ENCODE measurements around the gene TTC28.
A peak's percentile ranks its signal among the peaks of the same experiment; 100 is the strongest.

Gene TTC28

DNA sequence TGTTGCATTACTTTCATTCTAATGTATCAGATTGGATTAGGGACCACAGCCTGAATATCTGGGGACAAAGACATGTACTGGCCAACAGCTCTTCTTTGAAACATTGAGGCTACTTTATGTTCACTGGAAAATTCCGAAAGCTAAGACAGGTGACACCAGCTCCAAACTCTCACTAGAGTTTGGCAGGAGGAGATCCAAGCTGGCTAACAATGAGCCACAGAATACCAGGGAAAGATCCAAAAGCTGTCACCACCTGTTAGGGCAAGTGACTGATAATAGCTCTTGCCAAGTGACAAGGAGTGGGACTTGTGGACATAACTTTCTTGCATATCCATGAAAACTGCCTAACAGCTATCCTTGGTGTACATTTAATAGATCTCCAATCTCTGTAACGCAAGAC lies 333.3 kb downstream of the TTC28 start:
- DNase-seq: no peak

DNA sequence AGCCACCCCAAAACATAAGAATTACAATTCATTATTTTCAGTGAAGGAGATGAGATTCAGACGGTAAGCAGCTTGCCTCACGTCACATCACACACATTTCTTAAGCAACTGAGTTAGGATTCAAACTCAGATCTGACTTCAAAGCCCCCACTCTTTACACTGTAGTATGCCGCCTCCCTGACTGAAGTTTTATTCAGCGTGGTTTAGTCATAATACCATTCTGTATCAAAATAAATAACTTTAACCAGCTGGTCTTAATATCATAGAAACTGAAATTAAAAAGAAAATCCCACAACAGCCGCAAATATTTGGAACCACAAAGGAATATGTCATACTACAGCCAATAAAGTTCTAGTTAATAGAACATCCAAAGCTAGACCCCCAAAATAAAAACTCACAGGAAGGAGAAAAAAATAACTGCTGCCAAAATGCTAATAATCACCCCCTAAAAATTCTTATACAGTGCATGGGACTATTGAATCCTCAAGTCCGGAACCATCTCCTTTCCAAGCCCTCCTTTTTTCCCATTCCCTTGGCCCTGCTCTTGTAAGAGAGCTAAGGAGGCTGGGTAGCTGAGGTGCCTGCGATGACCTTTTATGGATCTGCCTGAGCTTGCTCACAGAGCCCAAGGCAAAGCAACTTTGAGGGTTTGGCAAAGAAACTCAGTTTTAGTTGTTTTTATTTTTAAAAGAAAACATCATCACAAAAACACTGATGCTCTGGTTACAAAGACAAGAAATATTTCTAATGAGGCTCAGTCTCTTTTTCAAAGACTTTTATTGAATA lies 334.5 kb downstream of the TTC28 start:
- DNase-seq: no peak

DNA sequence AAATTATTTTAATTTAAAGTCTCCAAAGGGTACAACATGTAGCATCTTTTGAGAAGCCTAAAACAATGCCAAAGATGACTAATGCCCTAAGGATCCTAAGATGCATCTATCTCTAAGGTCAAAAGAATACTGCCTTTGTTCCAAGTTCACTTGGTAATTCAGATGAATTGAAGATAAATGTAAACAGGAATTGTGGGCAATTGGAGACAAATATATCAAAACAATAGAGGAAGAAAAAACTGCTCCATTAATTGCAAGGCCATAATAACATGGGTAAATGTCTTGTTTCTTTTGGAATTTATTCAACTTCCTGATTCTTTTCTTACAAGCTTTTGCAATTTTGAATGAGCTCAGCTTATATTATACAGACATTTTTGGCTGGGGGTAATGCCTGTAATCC lies 338.6 kb downstream of the TTC28 start:
- DNase-seq: no peak

DNA sequence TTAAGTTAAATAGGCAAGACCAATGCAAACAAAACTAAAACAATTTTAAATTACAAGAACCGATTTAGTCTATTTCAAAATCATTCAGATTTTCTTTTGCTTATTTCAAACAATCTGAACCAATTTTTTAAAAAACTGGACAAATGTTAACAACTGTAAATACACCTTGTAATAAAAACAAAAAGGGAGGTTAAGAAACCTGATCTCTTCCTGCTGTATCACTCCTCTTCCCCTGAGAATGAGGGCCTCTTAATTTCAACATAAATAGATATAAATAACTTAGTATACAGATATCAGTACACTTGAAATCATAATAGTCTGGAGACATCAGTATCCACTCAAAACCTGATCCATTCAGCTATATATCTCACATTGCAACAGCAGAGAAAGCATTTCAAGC lies 346.6 kb downstream of the TTC28 start:
- DNase-seq: no peak

DNA sequence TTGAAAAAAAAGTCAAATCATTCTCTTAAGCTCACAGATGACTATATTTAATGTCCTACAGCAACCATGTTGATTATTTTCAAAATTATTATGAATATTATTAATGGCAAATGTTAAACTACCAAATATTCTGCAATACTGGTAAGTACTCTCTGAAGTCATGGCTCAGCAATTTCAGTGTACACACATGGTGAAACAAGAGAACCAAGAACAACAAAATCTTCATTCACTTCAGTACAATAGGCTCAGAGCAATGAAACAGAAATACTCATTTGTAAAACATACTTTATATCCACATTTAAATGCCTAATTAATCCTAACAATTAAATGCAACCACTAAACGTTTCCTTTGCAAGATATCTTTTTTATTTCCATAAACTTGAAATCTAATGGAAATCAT lies 347.2 kb downstream of the TTC28 start:
- DNase-seq: no peak

DNA sequence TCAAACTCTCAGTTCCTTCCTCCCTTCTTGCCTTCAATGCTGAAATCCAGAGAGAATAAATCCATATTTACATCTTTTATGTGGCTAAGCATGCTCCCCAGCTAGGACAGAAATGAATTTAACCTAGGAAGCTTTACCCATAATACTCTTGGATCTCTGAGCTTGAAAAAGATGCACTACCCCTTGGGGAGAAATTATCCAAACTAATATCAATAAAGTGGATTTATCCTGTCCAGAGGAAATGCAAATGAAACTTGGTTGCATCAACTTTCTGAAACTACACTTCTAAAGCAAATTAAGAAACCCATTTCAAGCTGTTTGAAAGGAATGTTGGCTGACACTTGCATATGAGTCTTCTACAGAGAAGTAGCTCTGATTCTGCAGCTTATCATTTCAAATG lies 347.9 kb downstream of the TTC28 start:
- no peak for DNase-seq

DNA sequence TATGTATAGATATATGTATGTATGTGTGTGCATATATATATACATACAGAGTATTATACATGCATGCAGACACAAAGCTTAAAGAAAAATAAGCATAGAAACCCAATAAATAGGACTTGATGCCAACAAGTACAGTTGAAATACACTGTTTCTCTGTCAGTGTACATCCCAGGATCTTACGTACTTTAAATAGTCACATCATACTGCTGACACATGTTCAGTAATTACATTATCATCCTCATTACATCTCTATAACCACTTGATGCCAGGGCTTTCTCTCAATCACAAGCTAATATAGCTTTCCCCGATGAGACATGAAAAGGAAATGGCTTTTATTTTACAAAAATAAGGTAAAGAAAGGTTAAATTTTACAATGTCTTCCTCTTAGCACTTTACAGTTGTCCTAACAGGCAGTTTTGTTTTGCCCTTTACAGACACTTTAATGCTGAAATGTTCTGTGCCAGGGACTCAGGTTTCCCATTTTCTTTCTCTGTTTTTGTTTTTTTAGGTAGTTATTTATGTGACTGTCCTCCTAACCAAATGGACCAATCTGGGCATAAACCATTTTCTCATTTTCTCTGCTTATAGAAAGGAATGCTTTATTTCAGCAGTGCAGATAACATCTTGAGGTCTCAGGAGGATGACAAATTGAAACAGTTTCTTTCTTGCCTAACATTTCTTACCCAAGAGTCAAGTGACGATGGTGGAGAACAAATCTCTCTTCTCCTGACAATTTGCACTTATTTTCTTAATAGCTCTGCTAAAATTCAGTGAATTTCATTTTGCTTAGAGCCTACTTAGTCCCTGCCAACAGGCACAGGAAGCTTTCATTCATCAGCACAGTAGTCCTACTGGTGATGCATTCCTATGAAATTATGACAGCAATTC lies 350.2 kb downstream of the TTC28 start:
- peak; percentile 69 for DNase-seq

DNA sequence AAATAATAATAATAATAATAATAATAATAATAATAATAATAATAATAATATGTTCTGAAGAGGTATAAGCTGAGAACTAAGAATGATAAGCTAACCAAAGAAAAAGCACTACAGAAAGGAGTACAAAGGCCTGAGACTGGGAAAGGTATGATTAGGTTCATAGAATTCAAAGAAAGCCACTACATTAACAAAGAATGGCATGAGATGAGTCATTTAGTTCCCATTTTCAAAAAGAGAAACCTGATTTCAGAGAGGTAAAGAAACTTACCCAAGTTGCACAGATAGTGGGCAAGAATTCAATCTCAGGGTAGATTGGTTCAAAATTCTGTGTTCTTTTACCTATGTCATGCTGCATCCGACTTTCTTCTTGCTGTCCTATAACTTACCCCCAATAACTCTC lies 350.9 kb downstream of the TTC28 start:
- no peak for DNase-seq

DNA sequence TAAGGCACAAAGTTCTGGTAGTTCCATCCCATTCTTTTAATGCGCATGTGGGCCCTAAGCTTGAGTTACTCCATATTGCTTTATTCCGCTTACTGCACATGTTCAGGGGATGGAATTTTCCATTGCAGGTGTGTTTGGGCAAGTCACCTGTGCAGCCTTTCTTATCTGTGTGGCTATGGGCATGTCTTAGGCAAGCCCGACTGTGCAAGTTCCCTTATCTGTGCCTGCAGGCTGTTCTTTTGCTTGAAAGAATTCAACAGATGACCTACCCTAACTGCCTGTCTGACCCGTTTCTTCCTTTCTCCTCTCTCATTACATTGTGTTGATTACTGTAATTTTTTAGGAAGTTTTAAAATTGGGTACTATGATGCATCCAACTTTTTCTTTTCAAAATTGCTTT lies 363.6 kb downstream of the TTC28 start:
- peak; percentile 62 for DNase-seq

DNA sequence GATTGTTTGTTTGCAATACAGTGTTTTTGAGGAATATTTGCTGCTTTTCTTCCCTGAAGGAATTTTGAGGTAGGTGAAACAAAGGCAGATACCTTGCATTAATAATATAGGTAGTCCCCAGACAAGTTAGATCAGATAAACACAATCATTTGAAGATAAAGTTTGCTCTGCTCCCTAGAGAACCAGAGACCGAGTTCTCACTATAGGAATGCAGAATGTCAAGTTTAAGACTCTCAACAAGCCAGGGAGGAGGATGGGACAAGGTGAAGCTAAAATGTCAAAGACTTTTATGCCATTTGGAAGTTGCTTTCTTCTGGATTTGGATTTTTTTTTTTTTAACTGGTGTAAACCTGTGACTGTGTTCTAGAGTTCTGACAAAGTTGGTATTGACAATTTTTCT lies 364.7 kb downstream of the TTC28 start:
- DNase-seq: no peak

DNA sequence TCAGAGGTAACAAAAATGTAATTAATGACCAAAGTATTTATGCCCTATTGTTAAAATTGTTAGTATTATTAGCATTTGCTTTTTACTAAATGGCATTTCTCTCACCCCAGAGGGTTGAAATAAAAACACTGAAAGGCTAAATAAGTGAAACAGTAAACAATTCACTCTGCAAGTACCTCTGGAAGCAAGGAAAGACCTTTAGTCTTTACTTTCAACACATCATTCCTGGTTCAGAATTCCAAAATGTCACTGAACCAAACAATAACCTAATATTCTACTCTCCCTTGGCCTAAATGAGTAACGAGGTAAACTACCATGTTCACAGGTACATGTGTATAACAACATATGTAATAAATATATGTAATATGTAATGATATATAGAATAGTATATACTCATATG lies 369.3 kb downstream of the TTC28 start:
- no peak for DNase-seq

DNA sequence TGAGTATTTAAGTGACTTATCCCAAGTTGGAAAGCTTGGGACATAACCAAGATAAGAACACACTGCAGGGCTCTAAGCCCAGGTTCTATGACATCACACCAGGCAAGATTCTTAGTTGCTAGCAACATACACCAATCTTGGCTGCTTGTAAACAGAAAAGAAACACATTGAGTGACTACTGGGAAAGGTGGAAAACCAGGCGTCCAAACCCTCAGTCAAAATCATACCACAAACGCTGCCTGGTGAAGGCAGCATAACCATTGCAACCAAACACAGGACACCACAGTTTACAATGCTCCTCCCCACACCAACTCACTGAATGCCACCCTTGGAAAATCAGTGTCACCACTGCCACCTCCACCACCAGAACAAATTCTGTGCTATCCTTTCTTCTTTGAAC lies 379.9 kb downstream of the TTC28 start:
- DNase-seq: no peak

DNA sequence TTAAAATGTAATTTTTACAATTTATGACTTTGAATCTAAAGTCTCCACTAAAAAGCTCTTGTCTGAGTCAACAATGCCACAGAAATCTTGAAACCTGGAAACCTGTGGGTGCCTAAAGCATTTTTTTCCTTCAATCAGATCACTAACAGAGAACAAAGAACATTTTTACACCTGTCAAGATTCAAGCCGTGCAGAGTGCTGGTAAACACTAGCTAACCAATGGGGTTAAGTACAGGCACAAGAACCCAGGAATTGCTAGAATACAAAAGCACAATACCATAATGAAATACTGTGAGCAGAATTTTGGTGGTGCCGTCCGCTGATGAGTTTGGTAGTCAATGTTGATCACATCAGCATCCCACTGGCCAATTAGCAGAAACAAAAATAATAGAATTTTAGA lies 380.3 kb downstream of the TTC28 start:
- no peak for DNase-seq

DNA sequence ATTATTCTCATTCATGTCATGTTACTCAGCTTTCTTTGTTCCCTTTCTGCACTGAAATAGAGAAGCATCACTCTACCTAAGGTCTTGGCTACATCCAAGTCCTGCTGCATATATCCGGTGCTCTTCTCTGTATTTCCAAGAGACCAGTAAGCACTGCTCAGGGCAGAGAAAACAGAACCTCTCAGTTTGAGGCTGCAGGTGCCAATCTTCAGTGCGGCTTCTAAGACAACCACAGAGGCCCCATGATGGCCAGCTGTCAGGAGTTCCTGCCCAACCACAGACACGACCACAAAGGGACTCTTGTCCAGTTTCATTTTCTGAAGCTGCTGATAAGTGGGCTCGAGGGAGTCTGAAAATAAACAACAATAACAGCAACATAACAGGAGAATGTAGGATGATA lies 382.1 kb downstream of the TTC28 start:
- DNase-seq: peak; percentile 80

DNA sequence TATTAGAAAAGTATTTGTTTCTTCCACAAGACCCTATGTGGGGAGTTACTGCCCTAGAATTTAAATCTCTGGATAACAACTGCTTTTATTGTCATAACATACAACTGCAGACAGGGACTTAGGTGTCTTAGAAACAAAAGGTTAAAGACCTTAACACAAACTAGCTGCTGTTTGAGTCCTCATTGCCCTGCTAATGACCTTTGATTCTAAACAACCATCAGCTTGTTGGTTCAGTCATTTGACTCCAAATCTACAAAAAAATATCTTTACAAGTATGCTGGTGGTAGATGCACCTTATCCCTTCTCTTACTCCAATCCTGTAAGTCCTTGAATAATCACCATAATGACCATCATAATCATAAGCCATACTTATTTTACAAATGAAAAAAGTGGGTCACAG lies 383.2 kb downstream of the TTC28 start:
- DNase-seq: no peak

DNA sequence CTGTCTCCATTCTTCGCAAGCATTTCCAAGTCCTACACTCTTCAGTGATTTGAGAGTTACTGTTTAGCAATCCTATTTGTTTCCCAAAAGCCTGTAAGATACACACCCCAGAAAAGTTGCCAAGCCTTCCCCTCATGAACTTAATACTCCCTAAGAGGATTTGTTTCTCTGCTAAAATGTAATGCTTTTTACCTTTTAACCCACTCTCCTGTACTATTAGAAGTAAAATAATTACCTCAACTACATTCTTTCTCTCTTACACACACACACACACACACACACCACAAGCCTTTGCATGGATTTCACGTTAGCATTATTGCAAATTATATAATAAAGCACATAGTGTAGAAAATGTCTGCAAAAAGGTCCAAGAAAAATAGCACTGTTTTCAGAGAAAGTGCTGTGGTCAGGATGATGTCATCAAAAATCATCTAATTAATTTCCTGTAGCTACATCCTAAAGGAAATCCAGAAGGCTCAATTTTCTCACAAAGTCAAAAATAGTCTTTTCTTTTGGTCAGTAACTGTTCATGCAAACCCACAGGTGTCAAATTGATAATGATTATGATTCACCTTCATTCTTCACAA lies 396.5 kb downstream of the TTC28 start:
- DNase-seq: no peak

DNA sequence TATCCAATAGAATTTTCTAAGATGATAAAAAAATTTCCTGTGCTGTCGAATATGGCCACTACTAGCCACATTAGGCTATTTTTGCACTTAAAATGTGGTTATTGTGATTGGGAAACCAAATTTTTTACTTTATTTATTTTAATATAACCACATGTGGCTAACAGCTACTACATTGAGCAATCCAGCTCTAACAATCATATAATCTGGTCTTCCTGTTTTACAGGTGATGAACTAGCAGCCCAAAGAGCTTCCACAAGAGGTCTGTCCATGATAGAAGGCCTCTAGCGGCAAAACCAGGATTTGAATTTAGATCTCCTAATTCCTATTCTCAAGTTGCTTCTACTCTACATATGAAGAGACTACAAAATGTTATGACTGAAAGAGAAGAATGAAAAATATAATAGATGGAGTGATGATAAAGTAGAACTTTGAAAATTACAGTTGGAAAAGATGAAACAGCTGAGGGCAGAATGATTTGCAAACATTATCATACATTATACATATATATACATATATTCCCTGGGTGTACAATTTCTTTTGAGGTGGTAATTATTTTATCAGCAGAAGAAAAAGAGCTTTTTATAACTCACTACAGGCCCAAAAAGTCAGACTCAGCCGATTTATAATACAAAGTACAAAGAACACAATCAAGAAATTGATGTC lies 397.1 kb downstream of the TTC28 start:
- peak; percentile 41 for DNase-seq

DNA sequence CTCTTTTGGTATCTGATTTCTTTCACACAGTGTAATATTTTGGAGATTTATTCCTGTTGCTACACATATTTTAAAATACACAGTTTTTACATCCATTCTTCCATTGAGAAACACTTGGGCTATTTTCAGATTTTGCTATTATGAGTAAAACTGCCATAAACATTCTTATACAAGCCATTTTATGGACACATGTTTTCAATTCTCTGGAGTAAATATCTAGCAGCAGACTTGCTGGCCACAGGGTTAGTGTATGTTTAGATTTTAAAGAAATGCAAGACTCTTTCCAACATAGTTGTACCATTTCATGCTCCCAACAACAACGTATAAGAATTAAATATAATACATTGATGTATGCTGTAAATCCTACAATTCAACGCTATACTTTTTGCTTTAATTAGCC lies 399.8 kb downstream of the TTC28 start:
- no peak for DNase-seq

DNA sequence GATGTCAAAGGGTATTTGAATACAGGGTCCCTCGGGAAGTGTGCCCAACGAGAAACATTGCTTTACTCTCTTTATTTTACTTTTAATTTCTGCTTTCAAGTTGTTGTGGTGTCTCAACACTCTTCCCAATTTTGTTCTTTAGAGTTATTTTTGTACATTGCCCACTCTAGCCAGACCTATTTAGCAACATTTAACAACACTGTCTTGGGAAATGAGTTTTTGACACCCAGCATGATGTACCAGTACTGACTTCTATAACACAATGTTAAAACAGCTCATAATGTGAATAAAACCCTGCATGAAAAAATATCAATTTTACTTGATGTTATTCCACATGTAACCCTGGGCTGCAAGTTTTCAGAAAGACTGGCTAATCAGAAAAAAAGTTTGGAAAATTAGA lies 410.4 kb downstream of the TTC28 start:
- no peak for DNase-seq

DNA sequence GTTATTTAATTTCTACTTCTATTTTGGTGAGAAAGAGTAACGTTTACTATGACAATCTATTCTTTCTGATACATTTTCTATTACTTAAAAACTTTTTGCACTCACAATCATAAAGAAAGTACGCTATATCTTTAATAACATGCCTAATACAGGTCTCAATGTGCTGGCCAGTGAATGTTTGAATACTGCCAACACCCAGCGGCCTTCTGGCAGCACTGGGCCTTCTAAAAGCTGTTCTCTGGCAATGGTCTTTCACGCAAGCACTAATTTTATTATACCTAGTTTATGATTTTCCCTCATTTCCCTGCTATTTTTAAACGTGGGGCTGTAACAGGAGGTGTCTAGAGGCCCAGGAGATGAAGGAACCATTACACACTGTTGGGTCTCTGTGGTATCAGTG lies 410.8 kb downstream of the TTC28 start:
- no peak for DNase-seq

DNA sequence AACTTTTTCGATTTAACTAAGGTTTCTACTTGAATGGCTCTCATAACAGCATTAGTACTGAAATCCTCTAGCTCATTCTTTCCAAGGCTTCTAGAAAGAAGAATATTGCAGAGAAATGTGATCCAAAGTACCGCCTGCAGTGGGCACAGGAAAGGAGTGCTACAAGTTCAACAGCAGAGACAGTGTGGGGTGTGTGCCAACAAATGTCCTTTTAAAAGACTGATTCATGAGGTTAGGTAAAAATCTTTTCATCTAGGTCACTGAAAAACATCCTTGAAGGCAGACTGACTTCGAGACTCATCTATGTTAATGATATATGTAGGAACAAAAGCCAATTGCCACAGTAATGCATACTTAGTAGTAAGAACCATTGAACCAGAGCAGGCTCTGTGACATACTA lies 411.5 kb downstream of the TTC28 start:
- no peak for DNase-seq

DNA sequence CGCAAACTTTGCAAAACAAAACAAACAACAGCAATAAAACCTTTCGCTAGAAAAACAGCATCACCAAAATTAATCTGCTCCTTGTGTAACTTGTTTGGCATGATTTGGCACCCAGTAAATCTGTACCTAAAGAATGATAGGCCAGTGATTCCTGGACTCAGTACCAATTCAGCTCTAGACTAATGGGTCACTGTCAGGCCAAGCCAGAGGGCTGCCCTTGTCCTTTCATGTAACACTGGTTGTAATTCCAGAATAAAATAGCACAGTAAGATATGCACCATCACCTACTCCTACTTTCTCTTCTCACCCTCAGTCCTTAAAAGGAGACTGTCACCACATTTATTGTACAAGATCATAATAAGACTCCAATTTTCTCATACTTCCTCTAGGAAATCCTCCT lies 419.0 kb downstream of the TTC28 start:
- no peak for DNase-seq

DNA sequence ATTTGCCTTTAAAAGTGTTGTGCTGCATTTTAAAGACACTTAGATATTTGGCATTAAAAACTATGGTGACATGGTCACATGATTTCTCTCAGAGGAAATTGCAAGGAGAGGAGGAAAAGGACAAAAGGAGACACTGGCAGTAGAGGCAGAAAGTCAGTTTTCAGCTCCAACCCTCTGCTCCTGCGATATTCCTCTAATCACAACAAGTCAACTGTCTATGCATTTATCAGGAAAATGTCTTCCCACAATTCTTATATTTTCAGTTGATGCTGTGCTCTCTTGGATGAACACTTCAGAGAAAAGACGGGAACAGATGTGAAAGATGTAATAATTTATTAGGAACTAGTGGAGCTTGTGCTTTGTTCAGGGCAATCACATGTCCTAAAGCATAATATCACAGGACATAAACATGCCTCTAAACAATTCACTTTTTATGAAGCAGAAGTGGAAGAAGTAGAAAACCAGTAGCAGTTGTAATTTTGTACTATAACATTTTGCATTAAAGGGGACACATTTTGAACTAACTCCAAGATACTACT lies 419.8 kb downstream of the TTC28 start:
- DNase-seq: no peak
